Measurements from ENCODE around the gene CBR3.
"Not testable (repeated sequence)": the region's sequence is repeated elsewhere in the genome, so short reads cannot be mapped to it uniquely, and the experiment has no call there.

Gene CBR3

DNA sequence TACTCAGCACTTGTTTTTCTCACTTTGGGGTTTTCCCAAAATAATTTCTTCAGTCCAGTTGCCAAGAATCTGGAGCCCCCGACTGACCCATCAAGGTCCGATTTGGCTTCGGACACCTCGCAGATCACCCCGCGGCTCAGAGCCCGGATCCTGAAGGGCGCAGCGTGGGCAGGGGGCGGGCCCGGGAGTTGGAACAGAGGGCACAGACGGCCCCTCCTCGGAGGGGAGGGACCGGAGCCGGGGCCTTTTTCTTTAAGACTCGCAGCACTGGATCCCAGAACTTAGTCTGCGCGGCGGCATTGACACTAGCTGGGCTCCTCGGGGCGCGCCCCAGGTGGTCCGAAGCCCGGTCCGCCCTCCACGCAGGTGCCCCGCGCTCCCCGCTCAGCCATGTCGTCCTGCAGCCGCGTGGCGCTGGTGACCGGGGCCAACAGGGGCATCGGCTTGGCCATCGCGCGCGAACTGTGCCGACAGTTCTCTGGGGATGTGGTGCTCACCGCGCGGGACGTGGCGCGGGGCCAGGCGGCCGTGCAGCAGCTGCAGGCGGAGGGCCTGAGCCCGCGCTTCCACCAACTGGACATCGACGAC lies at the start of gene CBR3:
CBR3 (plus strand) TSS at position 277 of the 588 bp plus-strand sequence; CDS start at position 391, 114 bp downstream.
- peak; percentile 21 for DNase-seq

DNA sequence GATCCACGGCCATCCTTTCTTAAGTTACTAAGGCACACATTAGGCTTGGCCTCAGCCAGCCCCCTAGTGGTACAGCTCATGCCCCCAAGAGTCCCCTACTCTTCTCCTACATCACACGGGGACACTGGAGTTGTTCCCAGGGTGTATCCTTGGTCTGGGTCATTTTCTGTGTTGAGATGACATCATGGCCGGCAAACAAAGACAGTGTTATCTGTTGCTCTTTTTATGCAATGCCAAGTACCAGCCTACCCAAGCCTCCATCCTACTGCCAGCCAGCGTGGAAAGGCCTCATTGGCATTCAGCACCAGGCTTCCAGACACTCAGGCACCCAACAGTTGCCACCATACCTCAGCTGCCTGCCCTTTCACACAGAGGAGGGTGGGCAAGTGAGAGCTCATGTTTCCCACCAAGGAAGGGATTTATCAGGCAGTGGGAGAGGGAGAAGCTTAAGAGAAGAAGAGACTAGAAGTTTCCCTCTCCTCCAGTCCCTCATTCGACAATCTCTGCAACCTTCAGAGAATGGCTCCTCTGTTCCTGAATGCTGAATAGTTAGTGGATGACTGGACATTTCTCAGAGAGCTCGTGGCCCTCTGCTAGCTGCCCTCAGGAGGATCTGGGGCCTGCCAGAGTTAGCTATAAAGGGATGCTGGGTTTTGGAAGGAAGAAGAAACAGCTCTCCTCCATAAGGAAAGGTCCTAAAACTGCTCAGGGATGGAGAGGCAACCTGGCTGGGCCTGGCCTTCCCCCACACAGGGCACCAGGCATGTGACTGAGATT lies 47.3 kb upstream of the CBR3 start:
- no peak for DNase-seq

DNA sequence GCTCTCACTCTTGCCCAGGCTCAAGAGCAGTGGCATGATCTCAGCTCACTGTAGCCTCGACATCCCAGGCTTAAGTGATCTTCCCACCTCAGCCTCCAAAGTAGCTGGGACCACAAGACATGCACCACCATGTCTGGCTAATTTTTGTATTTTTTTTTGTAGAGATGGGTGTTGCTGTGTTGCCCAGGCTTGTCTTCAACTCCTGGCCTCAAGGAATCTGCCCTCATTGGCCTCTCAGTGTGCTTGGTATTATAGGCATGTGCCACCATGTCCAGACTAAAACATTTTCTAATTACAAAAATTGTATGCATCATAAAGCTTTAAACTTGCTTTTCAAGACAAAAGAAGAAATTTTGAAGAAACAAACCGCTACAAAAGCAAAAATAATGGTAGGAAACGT lies 44.9 kb upstream of the CBR3 start:
- no peak for DNase-seq

DNA sequence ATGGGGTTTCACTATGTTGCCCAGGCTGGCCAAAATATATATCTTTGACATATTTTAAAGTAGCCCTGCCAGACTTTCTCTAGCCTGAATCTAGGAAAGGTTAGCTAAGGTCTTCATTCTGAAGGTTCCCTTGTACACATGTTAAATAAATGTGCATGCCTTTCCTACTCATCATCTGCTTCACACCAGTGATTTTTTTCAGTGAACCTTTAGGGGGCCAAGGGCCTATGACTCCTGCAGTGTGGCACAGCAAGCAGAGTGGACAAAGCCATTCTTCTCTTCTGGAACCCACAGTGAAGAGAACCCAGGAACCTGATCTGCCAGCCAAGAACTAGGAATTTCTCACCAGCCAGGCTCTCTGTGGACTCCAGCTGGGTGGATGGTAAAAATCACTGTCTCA lies 42.2 kb upstream of the CBR3 start:
- DNase-seq, result no peak

DNA sequence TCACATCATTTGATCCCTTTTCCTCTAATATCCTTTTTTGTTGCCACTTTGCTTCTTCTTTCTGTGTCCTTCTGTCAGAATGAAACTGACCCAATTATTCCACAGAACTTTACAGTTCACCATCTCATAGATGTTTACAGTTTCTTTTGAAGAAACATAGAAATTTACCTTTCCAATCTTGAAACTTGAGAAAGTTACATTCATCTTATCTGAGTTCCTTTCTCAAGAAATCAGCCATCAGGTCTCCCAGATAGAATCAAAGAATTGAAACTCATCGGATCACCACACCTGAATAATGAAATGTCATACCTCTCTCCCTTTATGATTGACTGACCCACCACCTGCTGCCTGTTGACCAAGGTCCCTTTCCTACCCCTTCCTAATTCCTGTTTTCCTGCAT lies 41.4 kb upstream of the CBR3 start:
- DNase-seq, result no peak

DNA sequence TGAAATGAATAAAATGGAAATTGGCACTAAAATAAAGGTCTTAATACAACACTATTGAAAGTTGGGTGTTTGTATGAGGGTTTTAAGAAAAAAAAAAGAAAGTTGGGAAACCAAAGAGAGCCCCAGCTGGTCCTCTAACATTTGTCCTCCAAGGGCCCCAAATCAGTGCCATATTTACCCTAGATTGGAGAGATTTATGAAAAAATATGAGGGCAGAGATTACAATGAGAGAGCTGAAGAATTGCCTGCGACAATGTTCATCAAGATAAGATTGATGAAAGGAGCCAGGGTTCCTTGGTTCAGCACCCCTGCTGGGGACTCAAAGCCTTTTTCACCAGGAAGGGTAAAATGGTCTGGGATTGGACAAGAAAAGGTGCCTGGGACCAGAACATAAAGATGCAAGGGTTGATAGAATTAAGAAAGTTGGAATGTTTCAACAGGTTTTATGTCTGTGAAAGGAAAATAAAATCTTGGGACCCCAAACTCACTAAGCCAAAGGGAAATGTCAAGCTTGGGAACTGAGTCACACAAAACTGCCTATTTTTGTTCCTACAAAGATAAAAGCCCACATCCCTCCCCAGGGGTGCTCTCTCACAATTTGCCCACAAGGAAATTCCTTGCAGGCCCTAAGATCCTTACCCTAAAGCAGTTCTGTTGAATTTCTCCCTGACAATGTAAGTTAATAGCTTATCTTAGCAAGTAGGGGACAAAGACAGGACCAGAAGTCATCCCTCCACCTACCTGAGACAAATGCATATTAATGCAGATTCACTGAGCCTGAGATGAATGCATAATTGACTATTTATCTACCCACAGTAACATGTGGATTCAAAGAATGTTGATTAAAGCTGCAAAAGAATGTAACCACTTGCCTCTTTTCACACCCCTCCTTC lies 38.2 kb upstream of the CBR3 start:
- no peak for DNase-seq

DNA sequence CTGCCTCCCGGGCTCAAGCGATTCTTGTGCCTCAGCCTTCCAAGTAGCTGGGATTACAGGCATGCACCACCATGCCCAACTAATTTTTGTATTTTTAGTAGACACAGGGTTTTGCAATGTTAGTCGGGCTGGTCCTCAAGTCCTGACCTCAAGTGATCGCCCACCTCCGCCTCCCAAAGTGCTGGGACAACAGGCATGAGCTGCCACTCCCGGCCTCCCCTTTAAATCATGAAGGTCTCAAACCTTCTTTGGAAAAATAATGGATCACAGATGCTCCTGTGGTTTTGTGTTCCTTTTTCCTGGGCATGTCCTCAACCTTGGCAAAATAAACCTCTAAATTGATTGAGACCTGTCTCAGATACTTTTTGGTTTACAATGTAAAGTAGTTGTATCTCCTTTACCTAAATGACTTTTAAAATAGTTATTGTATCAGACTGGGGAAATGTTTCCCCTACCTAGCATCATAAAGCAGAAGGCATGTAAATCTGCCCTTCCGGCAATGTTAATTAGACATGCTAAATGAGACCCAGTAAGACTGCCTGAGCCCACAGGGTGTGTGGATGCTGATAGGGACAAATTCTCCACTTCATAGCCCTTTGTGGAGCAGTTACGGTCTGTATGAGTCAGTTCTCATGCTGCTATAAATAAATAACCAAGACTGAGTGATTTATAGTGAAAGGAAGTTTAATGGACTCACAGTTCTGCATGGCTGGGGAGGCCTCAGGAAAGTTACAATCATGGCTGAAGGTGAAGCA lies 37.3 kb upstream of the CBR3 start:
- DNase-seq, result no peak

DNA sequence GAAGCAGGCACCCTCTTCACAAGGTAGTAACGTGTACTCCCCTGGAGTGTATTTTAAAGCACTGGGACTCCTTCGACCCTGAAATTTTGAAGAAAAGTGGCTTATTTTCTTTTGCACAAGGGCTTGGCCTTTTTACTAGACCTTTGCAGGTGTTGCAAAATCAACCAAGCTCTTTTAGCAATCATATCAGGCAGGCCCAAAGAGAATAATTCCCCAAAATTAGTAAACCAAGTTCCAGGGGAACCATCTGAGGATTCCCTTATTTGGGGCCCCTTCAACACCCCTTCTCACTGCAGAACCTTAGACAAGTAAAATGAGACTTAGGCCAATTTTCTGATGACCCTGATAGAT lies 36.7 kb upstream of the CBR3 start:
- DNase-seq, result no peak

DNA sequence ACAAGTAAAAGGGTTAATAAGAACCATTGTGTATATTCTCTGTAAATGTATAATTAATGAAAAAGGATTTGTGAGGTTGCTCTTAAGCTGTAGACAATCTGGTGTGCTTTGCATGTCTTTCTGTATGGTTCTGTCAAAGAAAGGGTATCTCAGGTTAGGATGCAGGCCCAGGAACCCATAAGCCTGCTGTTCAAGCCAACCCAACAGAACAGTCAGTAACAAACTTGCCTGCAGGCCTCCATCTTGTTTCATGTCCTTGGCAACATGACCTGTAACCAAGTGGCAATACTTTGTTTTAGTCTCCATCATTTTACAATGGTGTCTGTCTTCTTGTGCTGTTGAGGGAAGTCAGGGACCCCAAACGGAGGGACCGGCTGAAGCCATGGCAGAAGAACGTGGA lies 35.9 kb upstream of the CBR3 start:
- DNase-seq, result no peak

DNA sequence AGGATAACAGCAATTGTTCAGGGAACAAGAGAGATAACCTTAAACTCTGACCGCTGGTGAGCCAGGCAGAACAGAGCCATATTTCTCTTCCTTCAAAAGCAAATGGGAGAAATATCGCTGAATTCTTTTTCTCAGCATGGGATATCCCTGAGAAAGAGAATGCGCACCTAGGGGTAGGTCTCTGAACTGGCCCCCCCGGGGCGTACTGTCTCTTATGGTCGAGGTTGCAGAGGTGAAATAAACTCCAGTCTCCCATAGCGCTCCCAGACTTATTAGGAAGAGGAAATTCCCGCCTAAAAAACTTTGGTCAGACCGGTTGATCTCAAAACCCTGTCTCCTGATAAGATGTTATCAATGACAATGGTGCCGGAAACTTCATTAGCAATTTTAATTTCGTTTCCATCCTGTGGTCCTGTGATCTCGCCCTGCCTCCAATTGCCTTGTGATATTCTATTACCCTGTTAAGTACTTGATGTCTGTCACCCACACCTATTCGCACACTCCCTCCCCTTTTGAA lies 35.1 kb upstream of the CBR3 start:
- DNase-seq, result not testable (repeated sequence)

DNA sequence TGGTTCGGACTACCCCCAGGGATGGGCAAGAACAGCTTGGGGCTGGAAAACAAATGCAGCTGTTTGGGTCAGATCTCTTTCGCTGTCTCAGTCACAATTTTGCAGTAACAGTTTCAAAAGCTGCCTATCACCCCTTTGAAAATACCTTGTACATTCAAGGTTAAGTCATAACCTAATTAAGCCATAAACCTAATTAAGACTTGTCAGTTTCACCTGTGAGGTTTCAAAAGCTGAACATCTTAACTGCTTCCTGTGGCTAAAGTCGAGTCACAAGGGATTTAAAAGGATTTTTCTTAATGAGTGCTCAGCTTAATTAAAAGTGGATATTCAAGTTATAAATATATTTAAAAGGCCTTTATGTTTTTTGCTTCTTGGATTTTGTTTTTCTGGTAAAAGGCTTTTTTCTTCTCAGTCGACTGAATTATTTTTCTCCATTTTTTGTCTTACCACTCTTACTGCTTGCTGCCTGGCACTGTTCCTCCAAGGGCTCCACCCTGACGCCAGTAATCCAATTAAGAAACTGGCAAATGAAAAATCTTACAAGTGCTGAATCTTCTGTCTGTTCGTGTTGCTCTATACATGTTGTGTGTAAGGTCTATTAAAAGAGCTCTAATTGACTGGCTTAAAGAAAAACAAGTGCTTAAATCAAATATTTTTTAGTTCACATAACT lies 33.8 kb upstream of the CBR3 start:
- DNase-seq, result no peak

DNA sequence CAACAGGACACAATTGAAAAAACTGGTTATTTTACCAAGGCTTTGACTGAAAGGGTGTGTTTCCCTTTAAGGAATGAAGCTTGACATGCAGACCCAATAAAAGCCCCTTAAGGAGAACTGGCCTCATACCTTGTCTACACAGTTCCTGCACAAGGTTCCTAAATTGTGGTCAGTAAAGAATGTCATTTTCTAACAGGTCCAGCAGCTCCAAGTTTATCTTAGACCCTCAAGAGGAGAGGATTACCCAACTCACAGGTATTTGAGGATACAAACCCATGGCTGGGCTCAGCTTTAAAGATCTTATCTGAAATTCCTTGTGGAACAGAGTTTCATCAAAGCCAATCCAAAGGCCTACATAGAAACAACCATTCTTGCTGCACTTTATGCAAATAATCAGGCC lies 31.4 kb upstream of the CBR3 start:
- no peak for DNase-seq

DNA sequence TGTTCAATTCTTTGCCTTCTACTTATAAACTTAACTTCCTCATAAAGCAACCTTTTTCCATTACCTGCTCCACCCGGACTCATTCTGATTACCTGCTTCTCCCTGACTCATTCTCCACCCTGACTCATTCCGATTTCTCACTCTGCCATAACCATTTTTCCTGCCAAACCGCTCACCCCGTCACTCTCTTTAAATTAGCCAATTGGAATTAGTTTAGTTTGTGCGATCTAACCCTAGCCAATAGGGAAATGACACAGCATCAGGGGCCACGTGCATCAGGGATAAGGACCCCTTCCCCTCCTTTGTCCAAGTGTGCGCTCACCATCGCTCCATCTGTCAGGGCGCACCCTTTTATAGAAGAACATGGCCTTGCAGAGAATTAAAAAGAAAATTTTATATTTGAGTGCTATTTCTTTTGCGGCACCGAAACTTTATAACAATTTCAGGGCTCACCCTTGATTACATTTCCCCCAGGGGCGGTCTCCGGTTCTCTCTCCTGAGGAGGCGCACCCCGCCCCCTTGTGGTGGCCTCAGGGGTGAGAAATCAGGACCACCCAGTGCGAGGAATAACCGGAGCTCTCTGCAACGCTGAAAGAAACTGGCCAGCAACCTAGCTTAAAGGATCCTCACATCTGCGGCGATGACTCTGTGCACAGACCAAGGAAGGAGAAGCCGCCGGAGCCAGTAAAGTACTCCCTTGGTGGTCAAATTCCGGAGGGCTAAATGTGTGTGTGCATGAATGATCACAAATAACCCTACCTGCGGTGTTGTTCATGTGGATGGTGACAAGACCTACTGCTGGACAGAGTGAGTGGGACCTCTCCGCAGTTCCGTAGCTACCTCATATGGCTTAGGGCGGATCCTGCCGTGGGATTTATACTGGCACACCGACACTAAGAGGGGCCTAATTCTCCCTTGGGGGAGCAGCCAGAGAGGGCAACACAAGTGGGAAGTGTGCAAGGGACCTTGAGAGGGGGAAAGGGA lies 30.3 kb upstream of the CBR3 start:
- no peak for DNase-seq

DNA sequence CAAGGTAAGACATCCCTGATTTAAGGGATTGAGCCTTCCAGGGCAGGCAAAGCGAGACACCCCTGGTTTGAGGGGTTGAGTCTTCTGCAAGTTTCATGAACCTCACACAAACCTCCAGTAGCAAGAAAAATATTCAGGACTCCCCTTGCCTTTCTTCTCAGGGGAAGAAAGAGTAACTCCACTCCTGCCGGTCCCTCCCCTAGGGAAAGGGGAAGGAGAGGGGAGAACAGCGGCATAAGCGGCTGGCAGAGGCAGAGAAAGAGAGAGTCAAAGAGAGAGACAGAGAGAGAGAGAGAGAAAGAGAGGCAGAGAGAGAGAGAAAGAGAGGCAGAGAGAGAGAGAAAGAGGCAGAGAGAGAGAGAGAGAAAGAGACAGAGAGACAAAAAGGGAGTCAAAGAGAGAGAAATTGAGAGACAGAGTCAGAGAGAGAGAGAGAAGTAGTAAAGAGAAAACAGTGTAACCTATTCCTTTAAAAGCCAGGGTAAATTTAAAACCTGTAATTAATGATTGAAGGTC lies 29.5 kb upstream of the CBR3 start:
- no peak for DNase-seq

DNA sequence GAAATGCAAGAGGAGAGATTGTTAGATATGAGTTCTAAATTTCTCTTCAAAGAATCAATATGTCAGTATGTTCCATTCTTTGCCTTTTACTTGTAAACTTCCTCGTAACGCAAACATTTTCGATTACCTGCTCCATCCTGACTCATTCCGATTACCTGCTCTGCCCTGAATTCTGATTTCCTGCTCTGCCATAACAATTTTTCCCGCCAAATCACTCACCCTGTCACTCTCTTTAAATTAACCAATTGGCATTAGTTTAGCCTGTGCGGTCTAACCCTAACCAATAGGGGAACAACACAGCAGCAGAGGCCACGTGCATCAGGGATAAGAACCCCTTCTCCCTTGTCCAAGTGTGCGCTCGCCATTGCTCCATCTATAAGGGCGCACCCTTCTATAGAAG lies 25.0 kb upstream of the CBR3 start:
- no peak for DNase-seq

DNA sequence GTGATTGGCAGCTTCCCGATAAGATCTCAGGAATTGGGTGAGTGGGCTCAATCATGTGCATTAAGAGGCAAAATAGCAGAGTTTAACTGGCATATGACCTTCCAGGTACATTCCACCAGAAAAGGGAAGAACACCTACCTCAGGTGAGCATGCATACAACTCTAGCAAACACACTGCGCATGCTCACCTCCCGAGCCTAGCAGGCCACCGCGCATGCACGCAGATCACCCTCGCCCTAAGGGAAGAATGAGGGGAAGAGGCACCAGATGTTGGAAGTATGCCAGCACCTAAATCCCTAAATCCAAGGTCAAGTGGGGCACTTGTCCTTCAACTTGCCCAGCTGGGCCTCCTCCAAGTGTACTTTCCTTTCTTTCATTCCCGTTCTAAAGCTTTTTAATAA lies 23.6 kb upstream of the CBR3 start:
- no peak for DNase-seq

DNA sequence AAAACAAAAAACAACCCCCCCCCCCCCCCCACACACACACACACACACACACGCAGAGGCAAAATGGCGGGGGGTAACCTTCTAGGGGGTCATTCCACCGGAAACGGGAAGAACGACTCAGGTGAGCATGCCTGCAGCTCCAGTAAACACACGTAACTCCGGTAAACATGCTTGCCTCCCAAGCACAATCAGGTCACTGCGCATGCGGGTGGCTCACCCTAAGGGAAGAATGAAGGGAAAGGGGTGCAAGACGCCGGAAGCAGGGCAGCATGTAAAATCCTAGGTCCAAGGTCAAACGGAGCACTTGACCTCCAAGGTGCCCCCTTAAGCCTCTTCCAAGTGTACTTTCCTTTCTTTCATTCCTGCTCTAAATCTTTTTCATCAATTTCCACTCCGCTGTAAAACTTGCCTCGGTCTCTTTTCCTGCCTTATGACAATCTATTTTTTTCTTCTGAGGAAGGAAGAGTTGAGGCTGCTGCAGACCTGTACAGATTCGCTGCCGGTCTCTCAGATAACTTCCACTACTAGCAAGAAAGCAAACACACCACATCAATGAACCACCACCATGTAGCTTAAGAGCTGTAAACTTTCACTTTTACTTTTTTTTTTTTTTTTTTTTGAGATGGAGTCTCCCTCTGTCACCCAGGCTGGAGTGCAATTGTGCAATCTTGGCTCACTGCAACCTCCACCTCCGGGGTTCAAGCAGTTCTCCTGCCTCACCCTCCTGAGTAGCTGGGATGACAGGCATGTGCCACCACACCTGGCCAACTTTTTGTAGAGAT lies 21.0 kb upstream of the CBR3 start:
- peak; percentile 79 for DNase-seq

DNA sequence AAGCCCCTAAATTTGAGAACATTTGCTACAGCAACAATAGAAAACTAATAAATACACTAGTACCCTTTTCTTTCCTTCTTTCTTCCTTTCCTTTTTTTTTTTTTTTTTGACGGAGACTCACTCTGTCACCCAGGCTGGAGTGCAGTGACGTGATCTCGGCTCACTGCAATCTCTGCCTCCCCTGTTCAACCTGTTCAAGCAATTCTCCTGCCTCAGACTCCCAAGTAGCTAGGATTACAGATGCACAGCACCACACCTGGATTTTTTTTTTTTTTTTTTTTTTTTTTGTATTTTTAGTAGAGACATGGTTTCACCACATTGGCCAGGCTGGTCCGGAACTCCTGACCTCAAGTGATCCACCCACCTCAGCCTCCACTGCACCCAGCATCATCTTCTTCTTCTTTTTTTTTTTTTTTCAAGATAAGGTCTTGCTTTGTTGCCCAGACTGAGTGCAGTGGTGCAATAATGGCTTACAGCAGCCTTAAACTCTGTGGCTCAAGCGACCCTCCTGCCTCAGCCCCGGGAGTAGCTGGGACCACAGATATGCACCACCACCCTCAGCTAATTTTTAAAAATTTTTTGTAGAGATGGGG lies 19.6 kb upstream of the CBR3 start:
- no peak for DNase-seq

DNA sequence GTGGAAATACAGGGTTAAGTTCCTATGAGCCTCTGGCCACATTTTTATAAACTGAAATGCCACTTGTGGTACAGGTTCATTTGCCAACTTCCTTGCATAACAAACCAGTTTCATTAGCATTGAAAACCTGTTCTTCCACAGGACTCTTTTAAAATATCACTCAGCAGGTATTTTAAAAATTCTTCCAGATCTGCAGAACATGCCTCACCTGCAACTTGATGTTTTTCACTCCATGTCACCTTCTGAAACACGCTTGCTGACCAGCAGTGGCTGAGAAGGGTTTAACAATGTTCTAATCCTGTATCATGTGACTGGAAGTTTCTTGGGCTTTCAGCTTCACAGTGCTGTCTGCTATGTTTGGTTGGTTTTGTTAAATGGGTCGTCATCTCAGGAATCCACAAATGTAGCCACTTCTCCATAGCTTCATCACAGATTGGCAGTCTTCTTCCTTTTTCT lies 17.6 kb upstream of the CBR3 start:
- no peak for DNase-seq
